Hepatocyte (in vitro differentiated cells): ENCODE data around the gene KSR1. TPM values are rescaled to one million over a fixed set of nuclear protein-coding genes. Genes with fewer than 3 reads are reported as not detected.

Source experiments
- DNase-seq: peaks from one replicate; pipeline ENCODE4 v3.0.0-alpha.2; 2016; ENCODE audit warnings: low spot score
- H2AFZ ChIP-seq: fragments of 200-600 bp; sonication (generic); 2 replicates; pipeline ENCODE4 v1.6.0; 2016; ENCODE audit warnings: antibody characterized with exemption, mild to moderate bottlenecking
- H3K27ac ChIP-seq: fragments of 200-600 bp; sonication (generic); 2 replicates; pipeline ENCODE4 v1.5.1; 2016; ENCODE audit warnings: mild to moderate bottlenecking
- H3K27me3 ChIP-seq: fragments of 200-600 bp; sonication (generic); 2 replicates; pipeline ENCODE4 v1.6.1; 2016
- H3K36me3 ChIP-seq: fragments of 200-600 bp; sonication (generic); replicated peaks from 2 replicates; pipeline ENCODE4 v1.5.1; 2016; ENCODE audit warnings: low read depth; ENCODE audit not compliant: insufficient read depth
- H3K4me1 ChIP-seq: fragments of 200-600 bp; sonication (generic); 2 replicates; pipeline ENCODE4 v1.5.1; 2016; ENCODE audit warnings: mild to moderate bottlenecking, moderate library complexity; ENCODE audit not compliant: insufficient read depth
- H3K4me2 ChIP-seq: fragments of 200-600 bp; sonication (generic); 2 replicates; pipeline ENCODE4 v1.6.0; 2016
- H3K4me3 ChIP-seq: fragments of 200-600 bp; sonication (generic); 2 replicates; pipeline ENCODE4 v1.5.1; 2016; ENCODE audit warnings: mild to moderate bottlenecking
- H3K79me2 ChIP-seq: fragments of 200-600 bp; sonication (generic); 2 replicates; pipeline ENCODE4 v1.6.0; 2017; ENCODE audit warnings: mild to moderate bottlenecking
- H3K9me2 ChIP-seq: fragments of 200-600 bp; sonication (generic); replicated peaks from 2 replicates; pipeline ENCODE4 v1.6.0; 2017; ENCODE audit warnings: mild to moderate bottlenecking; ENCODE audit not compliant: insufficient read depth
- H3K9me3 ChIP-seq: fragments of 200-600 bp; sonication (generic); 2 replicates; pipeline ENCODE4 v1.5.1; 2016; ENCODE audit warnings: low read depth, mild to moderate bottlenecking
- H4K20me1 ChIP-seq: fragments of 200-600 bp; sonication (generic); 2 replicates; pipeline ENCODE4 v1.6.0; 2016; ENCODE audit warnings: mild to moderate bottlenecking; ENCODE audit not compliant: insufficient read depth, poor library complexity, severe bottlenecking
- EZH2 ChIP-seq: fragments of 200-600 bp; sonication (generic); IDR thresholded peaks from 2 replicates; pipeline ENCODE4 v1.6.1; 2016; ENCODE audit warnings: antibody characterized with exemption, mild to moderate bottlenecking, borderline replicate concordance
- EZH2phosphoT487 ChIP-seq: fragments of 200-600 bp; sonication (generic); IDR thresholded peaks from one replicate; pipeline ENCODE4 v1.6.1; 2018; ENCODE audit warnings: antibody characterized with exemption, mild to moderate bottlenecking, low read depth, moderate library complexity; ENCODE audit not compliant: unreplicated experiment, severe bottlenecking
- WGBS: methylation state at CpG from one replicate; pipeline ENCODE4 v1.1.6; 2016; ENCODE audit warnings: low lambda C conversion rate; ENCODE audit errors: missing lambda C conversion rate; 5-methylcytosine and 5-hydroxymethylcytosine counted together
- polyA plus RNA-seq: library from polyadenylated mRNA; unstranded; fragments of >200 nt; fragmentation: Nextera tagmentation; extraction: Ambion mirVana; gene quantifications from 2 replicates; pipeline ENCODE4 v1.2.1, GENCODE V29; 2016
- total RNA-seq: library from RNA; depleted of rRNA; stranded (reverse); fragments of >200 nt; gene quantifications from 2 replicates; pipeline ENCODE4 v1.2.3, GENCODE V29; 2014
- TF ChIP-seq, protein P1 (sequence below): fragments of 200-600 bp; sonication (generic); IDR thresholded peaks from 2 replicates; pipeline ENCODE4 v1.5.1; 2016; ENCODE audit warnings: antibody characterized with exemption, mild to moderate bottlenecking; ENCODE audit not compliant: poor library complexity

KSR1 gene
- total and polyA plus RNA-seq, 2 experiments from 2014 or later = 16.2 to 32.6 TPM

DNA sequence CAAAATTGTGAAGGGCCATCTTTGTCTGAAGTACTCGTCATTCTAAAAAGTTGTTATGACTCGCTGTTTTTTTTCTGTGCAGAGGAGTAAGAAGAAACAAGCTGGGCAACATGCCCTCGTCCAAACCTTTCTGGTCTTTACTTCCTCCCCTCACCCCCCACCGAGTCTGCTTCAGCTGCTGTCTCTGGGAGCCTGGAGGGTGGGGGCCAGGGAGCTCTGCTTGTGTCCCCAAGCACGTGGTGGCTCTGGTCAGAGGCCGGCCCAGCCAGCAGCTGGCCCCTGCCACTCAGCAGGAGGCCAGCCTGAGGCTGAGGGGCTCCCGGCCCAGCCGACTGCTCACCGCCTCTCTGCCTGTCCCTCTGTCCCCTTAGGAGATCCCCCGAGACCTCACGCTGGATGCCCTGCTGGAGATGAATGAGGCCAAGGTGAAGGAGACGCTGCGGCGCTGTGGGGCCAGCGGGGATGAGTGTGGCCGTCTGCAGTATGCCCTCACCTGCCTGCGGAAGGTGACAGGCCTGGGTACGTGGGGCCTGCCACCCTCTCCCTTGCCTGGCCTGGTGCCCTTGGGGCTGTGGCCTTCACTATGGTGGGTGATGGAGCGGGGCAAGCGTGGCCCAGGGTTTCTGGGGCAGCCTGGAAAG lies 121.0 kb downstream of the KSR1 start:
- H3K4me3 ChIP-seq = no peak overlapping the region
- DNase-seq = peak; percentile 68
- TF ChIP-seq EZH2phosphoT487 (no peak), EZH2 (no peak)
- TF ChIP-seq, protein P1, sequence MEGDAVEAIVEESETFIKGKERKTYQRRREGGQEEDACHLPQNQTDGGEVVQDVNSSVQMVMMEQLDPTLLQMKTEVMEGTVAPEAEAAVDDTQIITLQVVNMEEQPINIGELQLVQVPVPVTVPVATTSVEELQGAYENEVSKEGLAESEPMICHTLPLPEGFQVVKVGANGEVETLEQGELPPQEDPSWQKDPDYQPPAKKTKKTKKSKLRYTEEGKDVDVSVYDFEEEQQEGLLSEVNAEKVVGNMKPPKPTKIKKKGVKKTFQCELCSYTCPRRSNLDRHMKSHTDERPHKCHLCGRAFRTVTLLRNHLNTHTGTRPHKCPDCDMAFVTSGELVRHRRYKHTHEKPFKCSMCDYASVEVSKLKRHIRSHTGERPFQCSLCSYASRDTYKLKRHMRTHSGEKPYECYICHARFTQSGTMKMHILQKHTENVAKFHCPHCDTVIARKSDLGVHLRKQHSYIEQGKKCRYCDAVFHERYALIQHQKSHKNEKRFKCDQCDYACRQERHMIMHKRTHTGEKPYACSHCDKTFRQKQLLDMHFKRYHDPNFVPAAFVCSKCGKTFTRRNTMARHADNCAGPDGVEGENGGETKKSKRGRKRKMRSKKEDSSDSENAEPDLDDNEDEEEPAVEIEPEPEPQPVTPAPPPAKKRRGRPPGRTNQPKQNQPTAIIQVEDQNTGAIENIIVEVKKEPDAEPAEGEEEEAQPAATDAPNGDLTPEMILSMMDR = no peak
- peaks cover 40% of the 10 kb centered on the region for H3K79me2 ChIP-seq
- WGBS = 59% methylated on average over 20 of the region's 20 CpGs
- peaks cover 41% of the 10 kb centered on the region for H3K4me1 ChIP-seq
- H4K20me1 ChIP-seq = no peaks in the 10 kb centered on the region
- peak overlapping the region; percentile 98 for H3K27ac ChIP-seq
- no peaks in the 10 kb centered on the region for H3K36me3 ChIP-seq
- H3K4me2 ChIP-seq = peak overlapping the region; percentile 36
- H3K9me2 ChIP-seq = no peaks in the 10 kb centered on the region
- no peaks in the 10 kb centered on the region for H3K27me3 ChIP-seq
- no peak overlapping the region for H2AFZ ChIP-seq
- H3K9me3 ChIP-seq = no peaks in the 10 kb centered on the region

DNA sequence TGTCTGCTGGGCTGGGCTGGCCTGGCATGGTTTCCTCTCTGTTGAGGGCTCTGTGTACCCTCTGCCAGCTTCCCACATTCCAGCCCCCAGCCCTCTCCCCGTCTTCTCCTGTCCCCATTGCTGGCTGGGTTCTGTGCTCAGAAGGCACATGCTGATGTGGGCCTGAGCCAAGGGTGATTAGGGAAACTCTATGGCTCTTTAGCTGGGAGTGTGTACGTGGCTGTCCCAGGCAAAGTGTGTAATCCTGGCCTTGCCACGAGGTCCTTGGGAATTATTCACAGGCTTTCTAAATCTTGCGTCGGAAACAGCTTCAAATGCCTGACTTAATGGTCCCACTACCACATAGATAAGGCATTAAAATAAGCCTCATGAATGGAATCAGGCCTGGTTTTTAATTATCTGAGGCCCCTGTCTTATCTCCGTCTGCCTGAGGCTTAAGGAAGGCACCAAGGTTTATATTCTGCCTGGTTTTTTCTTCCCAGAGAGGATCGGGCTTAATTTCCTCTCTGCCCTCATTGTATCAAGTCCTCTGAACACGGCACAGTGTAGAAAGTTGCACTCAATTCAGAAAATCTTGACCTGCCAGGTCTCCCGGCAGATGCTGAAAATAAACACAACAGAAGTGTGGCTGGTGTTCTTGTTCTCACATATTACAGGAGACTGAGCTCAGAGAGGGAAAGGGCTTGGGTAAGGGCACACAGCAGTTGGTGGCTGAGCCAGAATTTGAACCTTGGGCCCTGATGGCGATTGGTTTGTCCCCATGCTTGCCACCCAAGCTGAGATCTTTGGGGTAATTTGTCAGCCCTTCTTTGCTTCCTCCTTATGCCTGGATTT lies 121.9 kb downstream of the KSR1 start:
- Histone ChIP-seq H3K4me1 (peaks cover 41% of the 10 kb centered on the region), H4K20me1 (no peaks in the 10 kb centered on the region), H3K9me2 (no peaks in the 10 kb centered on the region), H3K4me2 (peak overlapping the region; percentile 36), H3K36me3 (no peaks in the 10 kb centered on the region), H2AFZ (no peak overlapping the region), H3K4me3 (no peak overlapping the region), H3K27me3 (no peaks in the 10 kb centered on the region), H3K27ac (peak overlapping the region; percentile 98), H3K9me3 (no peaks in the 10 kb centered on the region), H3K79me2 (peaks cover 32% of the 10 kb centered on the region)
- no peak for TF ChIP-seq EZH2
- no peak for TF ChIP-seq EZH2phosphoT487
- TF ChIP-seq, protein P1 = no peak
- peak; percentile 75 for DNase-seq
- WGBS = 39% methylated on average over 10 of the region's 10 CpGs

DNA sequence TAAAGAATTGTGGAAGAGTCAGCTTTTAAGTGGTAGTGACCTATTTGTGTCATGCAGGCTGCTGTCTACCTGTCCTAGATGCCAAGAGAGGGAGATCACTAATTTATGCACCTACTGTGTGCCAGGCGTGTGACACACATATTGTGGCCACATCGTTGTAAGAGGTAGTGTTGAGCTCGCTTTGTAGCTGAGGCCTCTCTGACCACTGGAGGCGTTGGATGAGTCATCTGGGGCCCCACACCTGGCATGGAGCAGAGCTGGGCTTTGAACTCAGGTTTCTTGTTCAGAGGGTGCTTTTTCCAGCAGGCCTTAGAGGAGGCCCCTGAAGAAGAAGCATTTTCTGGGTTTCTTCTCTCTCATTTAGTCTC lies 122.5 kb downstream of the KSR1 start:
- DNase-seq = peak; percentile 66
- Histone ChIP-seq H2AFZ (no peak overlapping the region), H3K4me1 (peaks cover 37% of the 10 kb centered on the region), H3K9me3 (no peaks in the 10 kb centered on the region), H3K27me3 (no peaks in the 10 kb centered on the region), H3K4me2 (peak overlapping the region; percentile 21), H3K4me3 (no peak overlapping the region), H3K27ac (peak overlapping the region; percentile 98), H4K20me1 (no peaks in the 10 kb centered on the region), H3K79me2 (peaks cover 27% of the 10 kb centered on the region), H3K36me3 (no peaks in the 10 kb centered on the region), H3K9me2 (no peaks in the 10 kb centered on the region)
- no peak for TF ChIP-seq EZH2
- TF ChIP-seq, protein P1 = no peak
- TF ChIP-seq EZH2phosphoT487 = no peak
- WGBS = 66% methylated on average over 4 of the region's 4 CpGs
